T-helper 17 cell (primary cell): ENCODE results near the gene KCNK7. TPM values are rescaled to one million over a fixed set of nuclear protein-coding genes. Genes with fewer than 3 reads are reported as not detected.
A peak's percentile ranks its signal among the peaks of the same experiment; 100 is the strongest.

Experiments
- ATAC-seq: fragments of 150-1000 bp; cut with Tn5 transposase; 2 replicates; pipeline ENCODE4 v1.10.0; 2021; ENCODE audit warnings: mild to moderate bottlenecking, moderate library complexity
- DNase-seq, 3 donors: peaks; one replicate each; pipeline versions ENCODE4 v3.0.0 to v3.0.0-alpha.2; 2020 to 2021
- H3K9me3 ChIP-seq: one replicate; pipeline ENCODE4 v1.7.0; 2013; ENCODE audit warnings: low read length, mild to moderate bottlenecking; ENCODE audit not compliant: control insufficient read depth, poor library complexity, severe bottlenecking
- H3K27ac Mint-ChIP-seq: one replicate; pipeline ENCODE4 v1.8.0; 2022; ENCODE audit warnings: mild to moderate bottlenecking, moderate library complexity, mixed read lengths
- H3K27me3 Mint-ChIP-seq: one replicate; pipeline ENCODE4 v1.8.0; 2022; ENCODE audit warnings: mixed read lengths
- H3K36me3 Mint-ChIP-seq: one replicate; pipeline ENCODE4 v1.8.0; 2022; ENCODE audit warnings: low read depth, mixed read lengths
- H3K4me1 Mint-ChIP-seq: one replicate; pipeline ENCODE4 v1.8.0; 2022; ENCODE audit warnings: mild to moderate bottlenecking, mixed read lengths
- H3K4me3 Mint-ChIP-seq: one replicate; pipeline ENCODE4 v1.8.0; 2022; ENCODE audit warnings: mild to moderate bottlenecking, moderate library complexity, mixed read lengths
- total RNA-seq, 4 donors: library from RNA in 2 of 4; stranded (reverse) in 2 of 4; gene quantifications; one replicate each; pipeline ENCODE4 v1.2.3 and lab custom pipeline; 2022 to 2026

The KCNK7 gene
- total RNA-seq, 2 donors from 2014 or later, result 4.7 to 5.7 TPM

GRCh38 chr11:65611758-65612603 lies 16.4 kb upstream of the KCNK7 start:
- no peak for DNase-seq
- ATAC-seq, result no peak
- Mint-ChIP-seq H3K4me3 (peak overlapping the region; percentile 98), H3K36me3 (peaks cover 3% of the 10 kb centered on the region), H3K4me1 (peaks cover 39% of the 10 kb centered on the region), H3K27me3 (no peaks in the 10 kb centered on the region), H3K27ac (peak overlapping the region; percentile 94)
- H3K9me3 ChIP-seq, result no peaks in the 10 kb centered on the region

GRCh38 chr11:65611028-65611757 lies 15.6 kb upstream of the KCNK7 start:
- peaks cover 33% of the 10 kb centered on the region for H3K4me1 Mint-ChIP-seq
- ATAC-seq (no peak), DNase-seq (no peak)
- H3K36me3 Mint-ChIP-seq, result no peaks in the 10 kb centered on the region
- no peaks in the 10 kb centered on the region for H3K9me3 ChIP-seq
- H3K4me3 Mint-ChIP-seq, result peak overlapping the region; percentile 98
- no peaks in the 10 kb centered on the region for H3K27me3 Mint-ChIP-seq
- peak overlapping the region; percentile 94 for H3K27ac Mint-ChIP-seq

GRCh38 chr11:65610404-65610803 lies 14.8 kb upstream of the KCNK7 start:
- no peaks in the 10 kb centered on the region for H3K36me3 Mint-ChIP-seq
- peak overlapping the region; percentile 7 for H3K4me3 Mint-ChIP-seq

GRCh38 chr11:65609665-65610064 lies 14.1 kb upstream of the KCNK7 start:
- Mint-ChIP-seq H3K4me1 (peaks cover 33% of the 10 kb centered on the region), H3K36me3 (no peaks in the 10 kb centered on the region), H3K27me3 (no peaks in the 10 kb centered on the region), H3K4me3 (peak overlapping the region; percentile 36), H3K27ac (peak overlapping the region; percentile 94)
- no peak for ATAC-seq
- no peaks in the 10 kb centered on the region for H3K9me3 ChIP-seq
- no peak for DNase-seq

More at GRCh38 chr11:65610404-65610803, 14.8 kb upstream of the KCNK7 start:
- H3K27ac Mint-ChIP-seq, result peak overlapping the region; percentile 94
- peaks cover 33% of the 10 kb centered on the region for H3K4me1 Mint-ChIP-seq
- H3K9me3 ChIP-seq, result no peaks in the 10 kb centered on the region
- ATAC-seq, result no peak
- H3K27me3 Mint-ChIP-seq, result no peaks in the 10 kb centered on the region
- no peak for DNase-seq

- no peak overlapping the region for H3K27ac Mint-ChIP-seq
- no peaks in the 10 kb centered on the region for H3K36me3 Mint-ChIP-seq
- ATAC-seq (no peak), DNase-seq (no peak)
- peaks cover 33% of the 10 kb centered on the region for H3K4me1 Mint-ChIP-seq
- no peak overlapping the region for H3K4me3 Mint-ChIP-seq
- no peaks in the 10 kb centered on the region for H3K27me3 Mint-ChIP-seq
- H3K9me3 ChIP-seq, result no peaks in the 10 kb centered on the region
Measured at GRCh38 chr11:65609229-65609628, 13.6 kb upstream of the KCNK7 start.

GRCh38 chr11:65607614-65608426 lies 12.2 kb upstream of the KCNK7 start:
- Mint-ChIP-seq H3K27ac (peak overlapping the region; percentile 65), H3K4me3 (no peak overlapping the region), H3K36me3 (no peaks in the 10 kb centered on the region), H3K27me3 (no peaks in the 10 kb centered on the region), H3K4me1 (peaks cover 28% of the 10 kb centered on the region)
- H3K9me3 ChIP-seq, result no peaks in the 10 kb centered on the region
- ATAC-seq (no peak), DNase-seq (no peak)

- Mint-ChIP-seq H3K27ac (peak overlapping the region; percentile 56), H3K36me3 (no peaks in the 10 kb centered on the region), H3K27me3 (no peaks in the 10 kb centered on the region), H3K4me3 (no peak overlapping the region), H3K4me1 (peaks cover 23% of the 10 kb centered on the region)
- ATAC-seq, result peak; percentile 65
- DNase-seq, result no peak
- no peaks in the 10 kb centered on the region for H3K9me3 ChIP-seq
Measured at GRCh38 chr11:65606876-65607613, 11.4 kb upstream of the KCNK7 start.

- no peaks in the 10 kb centered on the region for H3K9me3 ChIP-seq
- H3K27ac Mint-ChIP-seq, result peak overlapping the region; percentile 62
- peaks cover 6% of the 10 kb centered on the region for H3K4me1 Mint-ChIP-seq
- no peaks in the 10 kb centered on the region for H3K36me3 Mint-ChIP-seq
- no peak for ATAC-seq
- no peaks in the 10 kb centered on the region for H3K27me3 Mint-ChIP-seq
- no peak for DNase-seq
- no peak overlapping the region for H3K4me3 Mint-ChIP-seq
Measured at GRCh38 chr11:65604258-65604657, 8.7 kb upstream of the KCNK7 start.

GRCh38 chr11:65599955-65600246 lies 4.3 kb upstream of the KCNK7 start:
- peaks cover 8% of the 10 kb centered on the region for H3K4me1 Mint-ChIP-seq
- no peaks in the 10 kb centered on the region for H3K27me3 Mint-ChIP-seq
- no peaks in the 10 kb centered on the region for H3K36me3 Mint-ChIP-seq
- no peaks in the 10 kb centered on the region for H3K9me3 ChIP-seq
- DNase-seq (no peak), ATAC-seq (no peak)
- no peak overlapping the region for H3K4me3 Mint-ChIP-seq
- H3K27ac Mint-ChIP-seq, result no peak overlapping the region

- ATAC-seq (no peak), DNase-seq (no peak)
- Mint-ChIP-seq H3K27me3 (no peaks in the 10 kb centered on the region), H3K36me3 (no peaks in the 10 kb centered on the region), H3K27ac (no peak overlapping the region), H3K4me3 (no peak overlapping the region), H3K4me1 (peaks cover 10% of the 10 kb centered on the region)
- H3K9me3 ChIP-seq, result no peaks in the 10 kb centered on the region
Measured at GRCh38 chr11:65599216-65599954, 3.8 kb upstream of the KCNK7 start.

- H3K9me3 ChIP-seq, result no peaks in the 10 kb centered on the region
- Mint-ChIP-seq H3K36me3 (no peaks in the 10 kb centered on the region), H3K27ac (no peak overlapping the region), H3K4me3 (no peak overlapping the region), H3K4me1 (peaks cover 10% of the 10 kb centered on the region), H3K27me3 (no peaks in the 10 kb centered on the region)
- no peak for DNase-seq
- ATAC-seq, result no peak
Measured at GRCh38 chr11:65598258-65598699, 2.7 kb upstream of the KCNK7 start.

GRCh38 chr11:65596520-65596919 lies 920 bp upstream of the KCNK7 start:
- peaks cover 10% of the 10 kb centered on the region for H3K4me1 Mint-ChIP-seq
- peak overlapping the region; percentile 56 for H3K27ac Mint-ChIP-seq
- H3K27me3 Mint-ChIP-seq, result no peaks in the 10 kb centered on the region
- no peaks in the 10 kb centered on the region for H3K9me3 ChIP-seq
- ATAC-seq (no peak), DNase-seq (no peak)
- no peaks in the 10 kb centered on the region for H3K36me3 Mint-ChIP-seq
- no peak overlapping the region for H3K4me3 Mint-ChIP-seq
